K562 (cell line): ENCODE measurements around the gene SERTAD2. TPM values are rescaled to one million over a fixed set of nuclear protein-coding genes. Genes with fewer than 3 reads are reported as not detected.

Source experiments
- ATAC-seq: fragments of 200-7000 bp; cut with Tn5 transposase; 3 replicates; pipeline ENCODE4 v1.9.1; 2020; ENCODE audit warnings: moderate library complexity
- BruUV-seq: library from RNA; stranded (reverse); fragments of 400-500 nt; replicated peaks from 2 replicates; lab custom pipeline; 2021; lab: Mats Ljungman, UMichigan
- CTCF ChIA-PET: fragments of 300-600 bp; formaldehyde crosslinking; extraction: SDS; loops from one replicate; lab custom pipeline; 2021; ENCODE audit warnings: low intra/inter-chr PET ratio; lab: Yijun Ruan, JAX
- POLR2A ChIA-PET: fragments of 300-600, 350-650 bp; sonication (Branson Sonifier 250); formaldehyde crosslinking; extraction: SDS; loops from one replicate; lab custom pipeline; 2021; ENCODE audit warnings: antibody characterized with exemption, inconsistent platforms; lab: Yijun Ruan, JAX
- DNase-seq, 4 experiments: peaks; one replicate each; pipeline versions ENCODE4 v3.0.0 to v3.0.0-alpha.2; 2011 to 2018; ENCODE audit warnings: low spot score in 3 of 4, mixed read lengths in 3 of 4; ENCODE audit errors: extremely low read depth in 1 of 4
- FAIRE-seq: peaks from 2 replicates; lab custom pipeline; 2011; peaks lifted over from hg19 to GRCh38; lab: Jason Lieb, UNC
- H2AFZ ChIP-seq: 2 replicates; pipeline ENCODE4 v1.6.0; 2011; ENCODE audit warnings: low read depth, low read length, control low read depth, inconsistent platforms
- H3K27ac ChIP-seq: fragments of 200-600 bp; 3 replicates; pipeline ENCODE4 v1.8.0; 2011; ENCODE audit warnings: low read depth, mild to moderate bottlenecking, control low read depth, inconsistent platforms, low read length, moderate library complexity, mixed read lengths; ENCODE audit errors: extremely low read depth
- H3K27me3 ChIP-seq, 2 experiments: fragments of 300-600 bp in 1 of 2; 2 replicates in 1 of 2; 3 replicates in 1 of 2; pipeline versions ENCODE4 v1.6.0 to v1.8.0; 2011; ENCODE audit warnings: inconsistent platforms in 2 of 2, low read length in 2 of 2, mild to moderate bottlenecking in 1 of 2, mixed read lengths in 1 of 2, moderate library complexity in 1 of 2; ENCODE audit not compliant: control insufficient read depth in 2 of 2, insufficient read depth in 2 of 2
- H3K36me3 ChIP-seq: fragments of 300-600 bp; 3 replicates; pipeline ENCODE4 v1.8.0; 2011; ENCODE audit warnings: mild to moderate bottlenecking, low read length, inconsistent platforms; ENCODE audit not compliant: control insufficient read depth, insufficient read depth
- H3K4me1 ChIP-seq, 2 experiments: fragments of 200-600 bp in 1 of 2; replicated peaks in 1 of 2; 2 replicates in 1 of 2; 3 replicates in 1 of 2; pipeline versions ENCODE4 v1.5.1 to v1.8.0; 2011; ENCODE audit warnings: inconsistent platforms in 2 of 2, low read length in 2 of 2, mild to moderate bottlenecking in 1 of 2, mixed read lengths in 1 of 2, moderate library complexity in 1 of 2; ENCODE audit not compliant: control insufficient read depth in 2 of 2, insufficient read depth in 2 of 2
- H3K4me2 ChIP-seq: 2 replicates; pipeline ENCODE4 v1.6.1; 2011; ENCODE audit warnings: low read length, control low read depth, inconsistent platforms, mixed read lengths; ENCODE audit not compliant: insufficient read depth
- H3K4me3 ChIP-seq: fragments of 200-600 bp; sonication (generic), shearing (Covaris generic); 2 replicates; pipeline ENCODE4 v1.5.1; 2016; ENCODE audit warnings: control low read depth, inconsistent platforms
- H3K79me2 ChIP-seq: fragments of 200-600 bp; 3 replicates; pipeline ENCODE4 v1.8.0; 2011; ENCODE audit warnings: low read length, inconsistent platforms; ENCODE audit not compliant: control insufficient read depth, insufficient read depth
- H3K9ac ChIP-seq, 2 experiments: 2 replicates each; pipeline versions ENCODE4 v1.6.0 to v1.6.1; 2011; ENCODE audit warnings: low read depth in 2 of 2, low read length in 2 of 2, control low read depth in 1 of 2, inconsistent platforms in 1 of 2, mild to moderate bottlenecking in 1 of 2, mixed read lengths in 1 of 2; ENCODE audit not compliant: insufficient read depth in 1 of 2
- H3K9me1 ChIP-seq: one replicate; pipeline ENCODE4 v1.6.0; 2011; ENCODE audit warnings: inconsistent platforms, mild to moderate bottlenecking, low read length, moderate library complexity; ENCODE audit not compliant: control insufficient read depth, insufficient read depth
- H3K9me3 ChIP-seq: replicated peaks from 2 replicates; pipeline ENCODE4 v1.5.1; 2011; ENCODE audit warnings: low read depth, low read length, inconsistent platforms; ENCODE audit not compliant: control insufficient read depth, insufficient read depth
- H4K20me1 ChIP-seq: replicated peaks from 2 replicates; pipeline ENCODE4 v1.6.1; 2011; ENCODE audit warnings: low read length, inconsistent platforms, mixed read lengths; ENCODE audit not compliant: control insufficient read depth, insufficient read depth
- CREB3 ChIP-seq: fragments of 450-650 bp; conservative IDR thresholded peaks from 2 replicates; pipeline ENCODE4 v1.6.1; 2016; ENCODE audit warnings: missing genetic modification characterization, low read depth, mild to moderate bottlenecking, missing compliant biosample characterization, moderate library complexity
- CREBBP ChIP-seq: IDR thresholded peaks from one replicate; pipeline ENCODE4 v1.6.1; 2012; ENCODE audit warnings: low read depth, mild to moderate bottlenecking, control low read depth, inconsistent platforms, low read length
- CSDE1 ChIP-seq, 2 experiments: fragments of 450-650 bp; IDR thresholded peaks; 2 replicates each; pipeline ENCODE4 v1.6.1; 2016; ENCODE audit warnings: mild to moderate bottlenecking in 1 of 2
- KLF13 ChIP-seq: fragments of 450-650 bp; IDR thresholded peaks from 2 replicates; pipeline ENCODE4 v1.6.1; 2016; ENCODE audit warnings: missing genetic modification characterization, low read depth, mild to moderate bottlenecking, missing compliant biosample characterization, moderate library complexity, borderline replicate concordance
- MAFG ChIP-seq: fragments of 450-650 bp; conservative IDR thresholded peaks from 2 replicates; pipeline ENCODE4 v1.6.1; 2016; ENCODE audit warnings: missing genetic modification characterization, missing compliant biosample characterization
- ZNF785 ChIP-seq: fragments of 250-450 bp; sonication (Bioruptor Pico); IDR thresholded peaks from 2 replicates; pipeline ENCODE4 v1.4.0; 2020; ENCODE audit warnings: mild to moderate bottlenecking
- WGBS: fragments of 100-300 bp; shearing (Covaris generic); methylation state at CpG from one replicate; pipeline ENCODE4 v1.1.6; 2016; ENCODE audit warnings: low coverage, mixed read lengths; ENCODE audit not compliant: insufficient coverage; ENCODE audit errors: missing lambda C conversion rate; 5-methylcytosine and 5-hydroxymethylcytosine counted together
- in situ Hi-C: fragments of 300-500 bp; cut with MboI; formaldehyde crosslinking; loops from 4 replicates; pipeline ENCODE4 v1.15.0; 2018; ENCODE audit warnings: inconsistent platforms, mixed read lengths
- intact Hi-C: fragments of 100-400 bp; cut with micrococcal nuclease; formaldehyde crosslinking; loops from 2 replicates; pipeline ENCODE4 v1.14.2; 2022
- polyA plus RNA-seq, 8 experiments: library from polyadenylated mRNA; depleted of rRNA in 4 of 8; stranded (reverse) in 5 of 8; unstranded in 3 of 8; fragments of >200 nt; fragmentation: Nextera tagmentation in 2 of 8; fragmentation: Illumina TruSeq in 1 of 8; extraction: Ambion mirVana in 2 of 8; extraction: Trizol in 1 of 8; gene quantifications; 2 replicates each; pipeline versions ENCODE4 v1.2.1 to v1.2.3, GENCODE V29; 2011 to 2014; ENCODE audit warnings: inconsistent platforms in 1 of 8, missing spikeins in 1 of 8
- total RNA-seq, 7 experiments: library from RNA; depleted of rRNA in 6 of 7; stranded (reverse); fragments of >200 nt in 6 of 7; fragmentation: Illumina TruSeq in 2 of 7; extraction: Trizol in 2 of 7; gene quantifications; 2 replicates each; pipeline versions ENCODE4 v1.2.1 to v1.2.3, GENCODE V29; 2011 to 2021; ENCODE audit warnings: low replicate concordance in 1 of 7

SERTAD2 gene
- total and polyA plus RNA-seq, 9 of the 15 experiments (the other 6 are each of a cell fraction or from before 2014, with no cell fraction given) = 3.0 to 12.5 (median 6.1) TPM

- Histone ChIP-seq H3K9me1 (no peaks in the 10 kb centered on the region), H2AFZ (no peak overlapping the region), H3K9me3 (no peaks in the 10 kb centered on the region), H3K9ac (no peak overlapping the region), H3K4me2 (no peak overlapping the region), H3K36me3 (no peaks in the 10 kb centered on the region), H3K4me3 (no peak overlapping the region), H3K79me2 (no peaks in the 10 kb centered on the region; the same call in 2 of the 3 replicates), H3K4me1 (peaks cover 5 to 10% of the 10 kb centered on the region in 2 experiments), H3K27me3 (no peaks in the 10 kb centered on the region), H4K20me1 (no peaks in the 10 kb centered on the region), H3K27ac (no peak overlapping the region)
- no peak for DNase-seq
- 58% methylated on average over 2 of the region's 2 CpGs for WGBS
- TF ChIP-seq ZNF785 (no peak), MAFG (tag) (no peak), KLF13 (tag) (no peak), CREB3 (no peak), CSDE1 (IDR thresholded peaks at IDR 0.05) (no peak), CREBBP (no peak)
- in situ Hi-C loops = no loop called here
- ChIA-PET POLR2A (interaction anchor here (2.0 to 2.1 kb wide), 2 partner anchors 10 to 91 kb away, joined by 6 to 7 read pairs; no protein-coding TSS in a partner anchor), CTCF (no interaction called here)
- ATAC-seq = no peak
- FAIRE-seq = no peak
- intact Hi-C loops = no loop called here
- BruUV-seq = no TSS peak
Observed at GRCh38 chr2:64659252-64659651, 5.5 kb upstream of the SERTAD2 start.
